22Rv1 (cell line): ENCODE results near the gene TUBGCP5.

Source experiments
- CTCF ChIP-seq: fragments of 450-650 bp; IDR thresholded peaks from 2 replicates; pipeline ENCODE4 v1.5.1; 2017; ENCODE audit warnings: mild to moderate bottlenecking
- ZFX ChIP-seq: fragments of 450-650 bp; IDR thresholded peaks from 2 replicates; pipeline ENCODE4 v1.6.1; 2017; ENCODE audit warnings: antibody characterized with exemption, borderline replicate concordance

GRCh38 chr15:22951381-22952280, 87.7 kb downstream of the TUBGCP5 start:
- TF ChIP-seq CTCF (no peak), ZFX (no peak)
